Activated CD4-positive, alpha-beta memory T cell treated with anti-CD3 and anti-CD28 coated beads for 36 hours (primary cell): ENCODE results near the gene TAS2R39. TPM values are rescaled to one million over a fixed set of nuclear protein-coding genes. Genes with fewer than 3 reads are reported as not detected.

ENCODE experiments used
- CTCF ChIA-PET: fragments of 350-600 bp; sonication (Branson Sonifier 250); formaldehyde crosslinking; loops from one replicate; lab custom pipeline; 2021; ENCODE audit warnings: antibody characterized with exemption, inconsistent platforms; lab: Charles Lee
- POLR2A ChIA-PET: fragments of 350-600 bp; sonication (Branson Sonifier 250); formaldehyde crosslinking; loops from one replicate; lab custom pipeline; 2021; ENCODE audit warnings: antibody characterized with exemption; lab: Charles Lee
- DNase-seq: peaks from one replicate; pipeline ENCODE4 v3.0.0-alpha.2; 2020
- H3K27ac Mint-ChIP-seq: one replicate; pipeline ENCODE4 v1.8.0; 2021; ENCODE audit warnings: mixed read lengths
- H3K27me3 Mint-ChIP-seq: one replicate; pipeline ENCODE4 v1.8.0; 2021; ENCODE audit warnings: mixed read lengths
- H3K36me3 Mint-ChIP-seq: one replicate; pipeline ENCODE4 v1.8.0; 2021; ENCODE audit warnings: mixed read lengths
- H3K4me1 Mint-ChIP-seq: one replicate; pipeline ENCODE4 v1.8.0; 2021; ENCODE audit warnings: low read depth, mixed read lengths
- H3K4me3 Mint-ChIP-seq: one replicate; pipeline ENCODE4 v1.8.0; 2021; ENCODE audit warnings: mild to moderate bottlenecking, mixed read lengths
- H3K9me3 Mint-ChIP-seq: one replicate; pipeline ENCODE4 v1.8.0; 2021; ENCODE audit warnings: mixed read lengths
- intact Hi-C: fragments of 100-400 bp; cut with micrococcal nuclease; formaldehyde crosslinking; loops from one replicate; pipeline ENCODE4 v1.15.1; 2023
- total RNA-seq, 2 experiments: library from RNA; stranded (reverse); gene quantifications; one replicate each; pipeline ENCODE4 v1.2.3, GENCODE V29; 2021

The TAS2R39 gene
- total RNA-seq, 2 experiments from 2014 or later: not detected

DNA sequence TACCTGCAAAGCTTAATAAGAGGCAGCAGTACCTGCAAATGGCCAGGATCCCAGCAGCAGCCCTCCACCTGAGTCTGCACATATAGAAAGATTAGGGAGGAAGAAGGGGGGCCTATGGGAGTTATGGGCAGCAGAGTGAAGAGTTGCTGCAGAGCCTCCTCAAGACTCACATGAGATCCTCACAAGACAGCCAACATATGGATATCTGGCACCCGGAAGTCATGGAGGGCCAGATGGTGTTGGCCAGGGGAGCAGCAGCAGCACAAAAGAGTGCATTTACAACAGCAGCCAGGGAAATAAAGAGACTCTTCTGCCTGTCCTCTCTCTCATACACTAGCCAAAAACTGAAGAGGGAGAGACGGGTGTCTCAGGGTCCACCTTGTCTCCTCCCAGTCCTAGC, 34.6 kb downstream of the TAS2R39 start:
- H3K4me3 Mint-ChIP-seq: no peak overlapping the region
- H3K9me3 Mint-ChIP-seq: no peaks in the 10 kb centered on the region
- CTCF ChIA-PET: interaction anchor here (4.3 to 5.2 kb wide), 2 partner anchors 209 to 210 kb away, joined by 37 to 402 read pairs; no protein-coding TSS in a partner anchor
- H3K27ac Mint-ChIP-seq: no peak overlapping the region
- intact Hi-C loops: loop anchor here (5.0 to 10.0 kb wide), 5 partner anchors 366 to 893 kb away; no protein-coding TSS in a partner anchor
- POLR2A ChIA-PET: no interaction called here
- H3K36me3 Mint-ChIP-seq: no peaks in the 10 kb centered on the region
- no peaks in the 10 kb centered on the region for H3K4me1 Mint-ChIP-seq
- DNase-seq: no peak
- H3K27me3 Mint-ChIP-seq: peaks cover 8% of the 10 kb centered on the region

DNA sequence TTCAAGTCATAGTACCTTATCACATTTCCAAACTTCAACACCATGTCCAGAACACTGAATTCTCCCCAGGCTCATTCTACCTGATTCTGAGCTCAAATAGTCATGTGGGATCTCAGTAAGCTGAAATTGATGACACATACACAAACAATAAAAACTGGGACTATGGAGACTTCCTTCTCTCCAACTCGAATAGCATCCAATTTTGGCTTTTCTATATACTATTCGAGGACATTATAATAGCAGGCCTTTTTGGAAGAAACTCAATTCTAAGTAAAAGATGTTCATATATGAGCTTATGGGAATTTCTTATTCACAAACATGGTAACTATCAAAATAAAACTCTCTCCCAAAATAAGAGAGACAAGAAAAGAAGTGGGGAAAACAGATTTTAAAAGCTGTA, 38.1 kb downstream of the TAS2R39 start:
- intact Hi-C loops: no loop called here
- H3K4me1 Mint-ChIP-seq: no peaks in the 10 kb centered on the region
- no peaks in the 10 kb centered on the region for H3K36me3 Mint-ChIP-seq
- DNase-seq: no peak
- no peak overlapping the region for H3K4me3 Mint-ChIP-seq
- no peaks in the 10 kb centered on the region for H3K9me3 Mint-ChIP-seq
- peaks cover 13% of the 10 kb centered on the region for H3K27me3 Mint-ChIP-seq
- H3K27ac Mint-ChIP-seq: no peak overlapping the region
- ChIA-PET POLR2A (no interaction called here), CTCF (interaction anchor here (0.6 to 5.2 kb wide), 6 partner anchors 19 to 438 kb away, joined by 3 to 37 read pairs (median 6); no protein-coding TSS in a partner anchor)

DNA sequence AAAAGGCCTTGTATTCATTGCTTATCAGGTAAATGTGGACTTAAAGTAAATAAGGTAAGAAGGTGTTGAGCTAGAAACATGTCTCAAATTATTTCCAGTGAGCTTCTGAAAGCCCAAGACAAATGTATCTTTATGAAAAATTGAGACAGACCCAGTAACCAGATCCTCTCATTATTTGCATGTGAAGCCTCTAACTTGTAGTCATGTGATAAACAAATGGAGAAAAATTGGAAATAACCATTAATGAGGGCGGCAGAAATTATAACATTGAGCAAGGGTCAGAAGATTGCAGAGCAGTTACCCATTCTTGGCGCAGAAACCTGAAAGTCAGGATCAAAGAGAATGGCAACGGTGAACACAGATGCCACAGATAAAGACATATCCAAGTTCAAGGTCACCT, 38.5 kb downstream of the TAS2R39 start, which contains the start of gene TAS2R40:
TSS of gene TAS2R40 (plus strand) at position 301 of the 400 bp plus-strand sequence. CDS start at position 343, 42 bp downstream.
- CTCF ChIA-PET: interaction anchor here (0.6 to 5.2 kb wide), 6 partner anchors 18 to 341 kb away, joined by 3 to 37 read pairs (median 8); no protein-coding TSS in a partner anchor

DNA sequence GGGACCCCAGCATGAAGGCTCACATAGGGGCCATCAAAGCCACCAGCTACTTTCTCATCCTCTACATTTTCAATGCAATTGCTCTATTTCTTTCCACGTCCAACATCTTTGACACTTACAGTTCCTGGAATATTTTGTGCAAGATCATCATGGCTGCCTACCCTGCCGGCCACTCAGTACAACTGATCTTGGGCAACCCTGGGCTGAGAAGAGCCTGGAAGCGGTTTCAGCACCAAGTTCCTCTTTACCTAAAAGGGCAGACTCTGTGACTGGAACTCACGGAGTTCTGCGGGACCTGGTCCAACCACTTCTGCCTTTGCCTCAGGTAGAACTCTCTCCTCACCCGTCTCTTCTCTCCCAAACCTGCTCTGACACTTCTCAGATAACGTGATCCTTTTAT, 39.6 kb downstream of the TAS2R39 start:
- peaks cover 13% of the 10 kb centered on the region for H3K27me3 Mint-ChIP-seq
- ChIA-PET CTCF (interaction anchor here (1.7 to 5.2 kb wide), 3 partner anchors 8 to 215 kb away, joined by 7 to 37 read pairs (median 24); no protein-coding TSS in a partner anchor), POLR2A (no interaction called here)
- no peak overlapping the region for H3K27ac Mint-ChIP-seq
- no peaks in the 10 kb centered on the region for H3K9me3 Mint-ChIP-seq
- no peak for DNase-seq
- no peaks in the 10 kb centered on the region for H3K4me1 Mint-ChIP-seq
- intact Hi-C loops: no loop called here
- H3K36me3 Mint-ChIP-seq: no peaks in the 10 kb centered on the region
- H3K4me3 Mint-ChIP-seq: no peak overlapping the region

More for the DNA sequence above, 38.5 kb downstream of the TAS2R39 start, which contains the start of gene TAS2R40:
- Mint-ChIP-seq H3K4me3 (no peak within 1 kb of the TSS), H3K36me3 (no peaks in the 10 kb centered on the region), H3K9me3 (no peaks in the 10 kb centered on the region), H3K27ac (no peak within 1 kb of the TSS), H3K4me1 (no peaks in the 10 kb centered on the region), H3K27me3 (peaks cover 13% of the 10 kb centered on the region)
- POLR2A ChIA-PET: no interaction called here
- DNase-seq: no peak
- intact Hi-C loops: no loop called here

DNA sequence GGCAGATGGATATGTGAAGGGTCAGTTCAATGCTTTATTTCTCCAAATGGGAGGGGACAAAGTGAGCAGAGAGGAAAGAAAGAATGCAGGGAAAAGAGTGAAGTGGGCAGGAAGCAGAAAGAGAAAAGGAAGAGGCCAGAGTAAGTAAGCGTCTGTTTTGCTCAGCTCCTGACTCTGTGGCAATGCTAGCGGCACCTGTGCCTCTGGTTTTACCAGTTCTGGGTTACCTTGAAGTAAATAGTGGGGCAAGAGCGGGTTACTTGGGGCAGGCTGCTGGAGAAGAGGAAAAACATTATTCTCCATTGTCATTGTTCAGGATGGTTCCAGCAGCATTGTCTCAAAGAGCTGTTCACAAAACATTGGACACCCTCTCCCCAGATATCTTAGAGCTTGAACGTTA, 40.6 kb downstream of the TAS2R39 start:
- Mint-ChIP-seq H3K4me3 (no peak overlapping the region), H3K4me1 (no peaks in the 10 kb centered on the region), H3K9me3 (no peaks in the 10 kb centered on the region), H3K27me3 (peaks cover 13% of the 10 kb centered on the region), H3K36me3 (no peaks in the 10 kb centered on the region), H3K27ac (no peak overlapping the region)
- POLR2A ChIA-PET: no interaction called here
- no peak for DNase-seq
- CTCF ChIA-PET: interaction anchor here (0.6 to 2.3 kb wide), 4 partner anchors 9 to 214 kb away, joined by 3 to 24 read pairs (median 5); no protein-coding TSS in a partner anchor
- intact Hi-C loops: no loop called here

DNA sequence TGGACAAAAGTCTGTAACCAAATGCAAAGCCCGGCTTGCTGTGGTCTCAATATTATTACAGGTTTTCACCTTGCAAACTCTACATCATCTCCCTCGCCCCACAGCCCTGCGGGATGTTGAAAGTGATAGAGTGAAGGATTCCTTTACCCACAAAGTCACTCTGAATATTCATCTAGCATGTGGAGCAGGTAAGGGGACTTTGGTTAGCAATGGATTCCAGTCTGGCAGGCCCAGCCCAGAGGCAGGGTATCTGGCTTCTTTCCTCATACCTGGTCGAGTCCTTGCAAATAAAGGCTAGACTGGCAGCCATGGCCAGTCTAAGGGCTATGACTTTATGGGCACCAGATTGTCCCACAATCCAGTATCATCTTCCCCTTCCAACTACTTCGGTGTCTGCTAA, 41.8 kb downstream of the TAS2R39 start:
- H3K4me3 Mint-ChIP-seq: no peak overlapping the region
- DNase-seq: no peak
- CTCF ChIA-PET: interaction anchor here (1.4 kb wide), 1 partner anchor 15 kb away, joined by 7 read pairs; no protein-coding TSS in a partner anchor
- intact Hi-C loops: no loop called here
- no peaks in the 10 kb centered on the region for H3K36me3 Mint-ChIP-seq
- POLR2A ChIA-PET: no interaction called here
- H3K9me3 Mint-ChIP-seq: no peaks in the 10 kb centered on the region
- peaks cover 10% of the 10 kb centered on the region for H3K27me3 Mint-ChIP-seq
- H3K27ac Mint-ChIP-seq: no peak overlapping the region
- H3K4me1 Mint-ChIP-seq: no peaks in the 10 kb centered on the region

DNA sequence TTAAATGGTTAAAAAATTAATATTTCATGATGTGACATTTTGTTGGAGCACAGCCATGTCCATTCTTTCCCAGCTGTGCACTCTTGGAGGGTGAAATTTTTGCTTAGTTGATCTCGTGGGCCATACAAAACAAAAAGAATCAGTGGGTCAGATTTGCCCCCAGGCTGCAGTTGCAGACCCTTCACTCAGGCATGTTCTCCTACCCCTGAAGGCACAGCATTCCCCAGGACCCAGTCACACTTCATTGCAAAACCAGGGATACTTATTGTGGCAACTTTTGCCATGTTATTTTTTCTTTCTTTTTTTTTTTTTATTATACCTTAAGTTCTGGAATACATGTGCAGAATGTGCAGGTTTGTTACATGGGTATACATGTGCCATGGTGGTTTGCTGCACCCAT, 44.6 kb downstream of the TAS2R39 start:
- no peak for DNase-seq
- Mint-ChIP-seq H3K4me1 (no peaks in the 10 kb centered on the region), H3K4me3 (no peak overlapping the region), H3K27ac (no peak overlapping the region), H3K9me3 (no peaks in the 10 kb centered on the region), H3K36me3 (no peaks in the 10 kb centered on the region), H3K27me3 (peaks cover 5% of the 10 kb centered on the region)
- intact Hi-C loops: no loop called here
- ChIA-PET CTCF (interaction anchor here (1.3 kb wide), 1 partner anchor 12 kb away, joined by 3 read pairs; no protein-coding TSS in a partner anchor), POLR2A (no interaction called here)

DNA sequence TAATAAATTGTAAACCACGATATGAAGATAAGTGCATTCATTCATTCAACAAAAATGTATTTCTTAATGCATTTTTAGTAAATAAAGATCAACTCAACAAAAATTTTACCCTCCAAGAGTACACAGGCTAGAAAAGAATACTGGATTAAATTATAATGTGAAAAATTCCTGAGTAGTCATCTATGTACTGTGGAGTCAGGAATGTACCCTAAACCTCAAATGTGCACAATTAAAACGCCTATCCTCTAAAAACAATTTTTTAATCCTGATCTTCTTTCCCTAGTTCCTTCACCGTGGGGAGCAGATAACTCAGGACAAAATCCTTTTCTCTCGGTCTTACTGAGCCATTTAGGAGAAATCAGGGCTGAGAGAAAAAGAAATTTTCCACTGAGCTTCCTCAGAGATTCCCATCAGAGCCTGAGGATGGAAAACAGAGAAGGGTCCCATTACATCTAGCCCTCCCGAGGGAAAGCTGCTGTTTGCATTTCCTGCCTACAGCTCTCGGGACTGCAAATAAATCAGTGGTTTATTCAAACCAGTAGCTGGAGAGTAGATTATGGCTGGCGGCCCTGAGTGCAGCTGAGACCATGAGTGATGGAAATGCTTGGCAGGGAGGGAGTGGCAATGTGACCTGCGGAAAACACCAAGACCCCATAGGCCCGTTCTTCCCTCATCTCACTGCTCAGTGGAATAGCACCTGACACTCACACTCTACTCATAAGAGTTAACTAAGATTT, 46.0 kb downstream of the TAS2R39 start:
- POLR2A ChIA-PET: no interaction called here
- H3K27me3 Mint-ChIP-seq: no peaks in the 10 kb centered on the region
- intact Hi-C loops: no loop called here
- CTCF ChIA-PET: interaction anchor here (0.9 to 1.3 kb wide), 4 partner anchors 11 to 221 kb away, joined by 3 to 6 read pairs (median 3); no protein-coding TSS in a partner anchor
- DNase-seq: no peak
- no peaks in the 10 kb centered on the region for H3K4me1 Mint-ChIP-seq
- H3K9me3 Mint-ChIP-seq: no peaks in the 10 kb centered on the region
- no peaks in the 10 kb centered on the region for H3K36me3 Mint-ChIP-seq
- H3K27ac Mint-ChIP-seq: no peak overlapping the region
- no peak overlapping the region for H3K4me3 Mint-ChIP-seq

DNA sequence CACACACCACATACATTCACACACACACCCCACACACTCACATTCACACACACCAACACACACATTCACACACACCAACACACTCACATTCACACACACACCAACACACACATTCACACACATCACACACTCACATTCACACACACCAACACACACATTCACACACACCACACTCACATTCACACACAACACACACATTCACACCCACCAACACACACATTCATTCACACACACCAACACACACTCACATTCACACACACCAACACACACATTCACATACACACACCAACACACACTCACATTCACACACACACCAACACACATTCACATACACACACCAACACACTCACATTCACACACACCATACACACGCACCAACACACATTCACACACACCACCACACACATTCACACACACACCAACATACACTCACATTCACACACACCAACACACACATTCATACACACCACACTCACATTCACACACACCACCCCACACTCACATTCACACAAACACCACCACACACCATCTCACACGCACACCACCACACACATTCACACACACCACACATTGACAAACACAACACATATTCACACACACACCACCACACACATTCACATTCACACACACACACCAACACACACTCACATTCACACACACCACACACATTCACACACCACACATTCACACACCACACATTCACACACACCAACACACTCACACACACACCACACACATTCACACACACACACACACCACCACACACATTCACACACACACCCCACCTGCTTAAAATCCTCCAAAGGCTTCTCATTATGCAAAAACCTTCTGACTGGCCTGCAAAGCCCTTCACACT, 47.6 kb downstream of the TAS2R39 start:
- ChIA-PET CTCF (interaction anchor here (1.0 kb wide), 1 partner anchor 10 kb away, joined by 6 read pairs; no protein-coding TSS in a partner anchor), POLR2A (no interaction called here)
- Mint-ChIP-seq H3K36me3 (peaks cover 1% of the 10 kb centered on the region), H3K4me1 (no peaks in the 10 kb centered on the region), H3K27ac (no peak overlapping the region), H3K27me3 (no peaks in the 10 kb centered on the region), H3K4me3 (no peak overlapping the region), H3K9me3 (peaks cover 7% of the 10 kb centered on the region)
- DNase-seq: no peak
- intact Hi-C loops: no loop called here
